IPS-11a (cell line): Measurements from ENCODE around the gene MELTF.

ENCODE experiments used
- H3K4me3 ChIP-seq: one replicate; pipeline ENCODE4 v1.5.1; 2013; ENCODE audit warnings: low read depth, low read length, control low read depth

MELTF gene

DNA sequence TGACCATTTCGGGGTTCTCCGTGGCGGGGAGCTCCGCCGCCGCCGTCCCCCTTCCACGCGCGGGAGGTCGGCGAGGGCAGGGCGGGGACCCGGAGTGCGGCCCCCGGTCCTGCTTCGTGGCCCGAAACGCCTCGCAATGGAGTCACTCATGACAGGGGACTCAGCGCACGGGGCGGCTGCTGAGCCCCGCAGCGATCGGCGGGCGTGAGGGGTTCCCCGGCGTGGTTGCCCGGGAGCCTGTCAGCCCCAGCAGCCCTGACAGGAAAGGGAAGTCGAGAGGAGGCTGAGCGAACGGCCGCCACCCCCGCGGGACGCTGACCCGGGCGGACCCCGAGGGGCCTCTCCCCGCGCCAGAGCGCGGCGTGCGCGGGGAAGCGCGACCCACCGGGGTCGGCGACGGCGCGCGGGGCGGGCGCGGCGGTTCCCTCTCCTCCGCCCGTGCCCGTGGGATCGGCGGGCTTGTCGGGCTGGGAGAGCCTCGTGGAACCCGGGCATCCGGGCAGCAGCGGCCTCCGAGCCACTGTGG lies 60.4 kb downstream of the MELTF start:
- peak overlapping the region; percentile 33 for H3K4me3 ChIP-seq

DNA sequence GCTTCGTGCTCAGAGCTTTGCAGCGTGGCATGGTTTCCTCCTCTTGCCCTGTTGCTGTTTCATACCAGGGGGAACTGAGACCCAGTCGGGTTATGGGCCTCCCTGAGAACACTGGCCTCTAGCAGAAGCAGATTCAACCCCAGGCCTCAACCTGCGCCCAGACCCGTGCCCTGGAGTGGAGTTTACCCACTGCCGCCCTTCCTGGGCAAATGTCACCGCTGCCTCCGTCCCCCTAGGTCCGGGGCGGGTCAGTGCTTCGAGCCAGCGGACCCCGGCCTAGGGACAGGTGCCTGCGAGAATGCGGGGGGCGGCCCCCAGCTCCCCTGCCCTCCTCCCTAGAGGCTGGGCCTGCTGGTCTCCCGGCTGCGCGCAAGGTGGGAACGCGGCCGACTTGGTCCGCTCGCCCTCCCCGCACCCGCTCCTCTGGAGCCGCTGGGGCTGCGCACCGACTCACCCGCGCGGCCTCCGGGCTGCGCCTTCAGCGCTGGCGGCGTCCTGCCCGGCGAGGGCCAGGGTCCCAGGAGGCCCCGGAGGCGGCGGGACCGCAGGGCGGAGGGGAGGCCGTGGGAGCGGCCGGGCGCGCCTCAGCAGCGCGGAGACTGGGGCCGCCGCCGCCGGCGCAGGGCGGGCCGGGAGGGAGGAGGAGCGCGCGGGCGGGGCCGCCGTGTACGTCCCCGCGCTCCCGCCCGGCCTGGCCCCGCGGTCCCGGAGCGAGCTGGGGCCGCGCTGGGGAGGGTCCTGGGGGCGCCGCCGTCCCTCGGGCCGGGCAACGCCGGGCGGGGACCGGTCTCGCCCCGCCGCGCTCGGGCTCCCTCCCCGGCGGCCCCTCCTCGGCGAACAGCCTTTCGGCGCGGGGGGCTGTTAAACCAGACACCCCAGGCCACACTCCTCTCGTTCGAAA lies 61.1 kb downstream of the MELTF start, which contains the start of gene PIGZ:
TSS of gene PIGZ (minus strand) at position 601 of the 901 bp plus-strand sequence. CDS start 16,802 bp downstream, outside the sequence.
- peak within 1 kb of the TSS; percentile 33 for H3K4me3 ChIP-seq

DNA sequence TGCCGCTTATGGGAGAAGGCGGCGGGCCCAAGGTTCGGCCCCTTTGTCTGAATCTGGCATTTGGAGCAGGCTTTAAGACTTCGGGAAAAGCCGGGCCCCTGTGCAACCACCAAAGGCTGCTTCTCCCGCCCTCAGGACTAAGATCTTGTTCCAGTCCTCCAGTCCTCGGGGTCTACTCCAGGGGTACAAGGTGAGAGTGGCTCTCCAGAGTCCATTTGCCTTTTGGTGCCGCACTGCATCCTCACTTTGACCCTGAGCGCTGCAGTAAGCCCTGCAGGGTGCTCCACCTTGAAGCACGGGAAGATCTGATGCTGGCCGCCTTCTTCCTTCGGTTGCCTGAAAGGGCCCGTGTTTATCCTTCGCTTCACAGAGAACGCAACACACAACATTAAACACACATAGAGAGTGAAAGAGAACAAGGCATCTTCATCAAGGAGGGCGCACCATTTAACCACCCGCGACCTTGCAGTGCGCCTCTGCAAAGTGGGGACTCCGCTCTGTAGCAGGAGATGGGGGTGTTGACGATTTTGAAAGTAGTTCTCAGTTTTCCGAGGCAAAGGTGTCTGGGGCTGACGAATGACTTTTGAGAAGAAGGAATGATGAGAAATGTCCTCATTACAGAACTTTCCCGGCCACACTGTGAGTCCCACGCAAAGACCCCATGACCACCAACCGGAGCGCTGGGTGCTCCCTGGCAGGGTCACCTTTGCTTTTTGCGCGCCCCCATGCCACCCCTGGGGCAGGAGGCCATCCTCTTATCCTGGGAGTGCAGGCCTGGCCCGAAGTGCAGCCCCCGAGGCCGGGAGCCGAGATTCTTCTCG lies 62.0 kb downstream of the MELTF start:
- no peak overlapping the region for H3K4me3 ChIP-seq

GRCh38 chr3:196966526-196967401 lies 62.9 kb downstream of the MELTF start:
- no peak overlapping the region for H3K4me3 ChIP-seq

GRCh38 chr3:196965804-196966173 lies 63.8 kb downstream of the MELTF start:
- no peak overlapping the region for H3K4me3 ChIP-seq

DNA sequence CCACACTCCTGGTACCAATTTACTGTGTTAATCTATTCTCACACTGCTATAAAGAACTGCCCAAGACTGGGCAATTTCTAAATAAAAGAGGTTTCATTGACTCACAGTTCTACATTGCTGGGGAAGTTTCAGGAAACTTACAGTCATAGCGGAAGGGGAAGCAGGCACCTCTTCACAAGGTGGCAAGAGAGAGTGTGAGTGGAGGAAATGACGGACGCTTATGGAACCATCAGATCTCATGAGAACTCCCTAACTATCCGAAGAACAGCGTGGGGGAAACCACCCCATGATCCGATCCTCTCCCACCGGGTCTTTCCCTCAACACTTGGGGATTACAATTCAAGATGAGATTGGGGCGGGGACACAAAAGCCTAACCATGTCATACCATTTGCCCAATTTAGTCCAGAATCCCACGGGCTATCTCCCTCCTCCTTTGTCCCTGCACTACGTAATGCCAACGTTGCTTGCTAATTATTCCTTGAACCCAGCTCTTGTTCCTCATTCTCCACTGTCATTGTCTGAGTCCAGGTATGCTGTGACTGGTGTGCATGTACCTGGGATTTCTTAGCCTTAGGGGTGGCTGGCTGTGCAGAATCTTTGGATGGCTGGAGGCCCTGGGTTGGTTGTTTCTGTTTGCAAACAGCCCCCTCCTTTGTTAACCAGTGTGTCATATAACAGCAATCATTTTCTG lies 64.4 kb downstream of the MELTF start:
- H3K4me3 ChIP-seq, result no peak overlapping the region

GRCh38 chr3:196963631-196963953 lies 66.0 kb downstream of the MELTF start:
- H3K4me3 ChIP-seq, result no peak overlapping the region

DNA sequence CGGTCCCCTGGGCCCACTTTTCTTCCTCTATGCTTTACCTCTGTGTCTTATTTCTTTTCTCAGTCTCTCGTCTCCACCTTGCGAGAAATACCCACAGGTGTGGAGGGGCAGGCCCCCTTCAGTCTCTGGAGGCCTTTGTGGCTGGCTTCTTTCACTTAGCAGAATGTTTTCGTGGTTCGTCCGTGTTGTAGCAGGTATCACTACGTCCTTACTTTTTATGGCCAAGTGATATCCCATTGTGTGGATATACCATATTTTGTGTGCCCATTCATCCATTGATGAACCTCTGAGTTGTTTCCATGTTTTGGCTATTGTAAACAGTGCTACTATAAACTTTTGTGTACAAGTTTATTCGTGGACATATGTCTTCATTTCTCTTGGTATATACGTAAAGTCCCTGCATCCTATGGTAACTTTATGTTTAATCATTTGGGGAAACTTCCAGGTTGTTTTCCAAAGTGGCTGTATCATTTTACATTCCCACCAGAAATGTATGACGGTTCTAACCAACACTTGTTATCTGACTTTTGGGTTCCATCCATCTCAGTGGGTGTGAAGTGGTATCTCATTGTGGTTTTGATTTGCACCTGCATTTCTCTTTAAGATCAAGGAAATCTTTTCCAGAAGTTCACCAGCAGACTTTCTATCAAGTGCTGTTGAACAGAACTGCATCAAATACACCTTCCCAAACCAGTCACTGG lies 66.5 kb downstream of the MELTF start:
- H3K4me3 ChIP-seq, result no peak overlapping the region

DNA sequence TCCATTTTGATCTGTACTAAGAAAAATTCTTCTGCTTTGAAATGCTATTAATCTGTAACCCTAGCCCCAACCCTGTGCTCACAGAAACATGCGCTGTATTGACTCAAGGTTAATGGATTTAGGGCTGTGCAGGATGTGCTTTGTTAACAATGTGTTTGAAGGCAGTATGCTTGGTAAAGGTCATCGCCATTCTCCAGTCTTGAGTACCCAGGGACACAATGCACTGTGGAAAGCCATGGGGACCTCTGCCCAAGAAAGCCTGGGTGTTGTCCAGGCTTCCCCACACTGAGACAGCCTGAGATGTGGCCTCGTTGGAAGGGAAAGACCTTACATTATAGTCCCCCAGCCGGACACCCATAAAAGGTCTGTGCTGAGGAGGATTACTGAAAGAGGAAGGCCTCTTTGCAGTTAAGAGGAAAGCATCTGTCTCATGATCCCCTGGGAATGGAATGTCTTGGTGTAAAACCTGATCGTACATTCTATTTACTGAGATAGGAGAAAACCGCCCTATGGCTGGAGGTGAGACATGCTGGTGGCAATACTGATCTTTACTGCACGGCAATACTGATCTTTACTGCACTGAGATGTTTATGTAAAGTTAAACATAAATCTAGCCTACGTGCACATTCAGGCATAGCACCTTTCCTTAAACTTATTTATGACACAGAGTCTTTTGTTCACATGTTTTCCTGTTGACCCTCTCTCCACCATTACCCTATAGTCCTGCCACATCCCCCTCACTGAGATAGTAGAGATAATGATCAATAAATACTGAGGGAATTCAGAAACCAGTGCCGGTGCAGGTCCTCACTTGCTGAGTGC lies 67.3 kb downstream of the MELTF start:
- no peak overlapping the region for H3K4me3 ChIP-seq

- H3K4me3 ChIP-seq, result no peak overlapping the region
Observed at GRCh38 chr3:196954832-196955231, 74.8 kb downstream of the MELTF start.
